ENCODE measurements around the gene SH3GL2.

DNA sequence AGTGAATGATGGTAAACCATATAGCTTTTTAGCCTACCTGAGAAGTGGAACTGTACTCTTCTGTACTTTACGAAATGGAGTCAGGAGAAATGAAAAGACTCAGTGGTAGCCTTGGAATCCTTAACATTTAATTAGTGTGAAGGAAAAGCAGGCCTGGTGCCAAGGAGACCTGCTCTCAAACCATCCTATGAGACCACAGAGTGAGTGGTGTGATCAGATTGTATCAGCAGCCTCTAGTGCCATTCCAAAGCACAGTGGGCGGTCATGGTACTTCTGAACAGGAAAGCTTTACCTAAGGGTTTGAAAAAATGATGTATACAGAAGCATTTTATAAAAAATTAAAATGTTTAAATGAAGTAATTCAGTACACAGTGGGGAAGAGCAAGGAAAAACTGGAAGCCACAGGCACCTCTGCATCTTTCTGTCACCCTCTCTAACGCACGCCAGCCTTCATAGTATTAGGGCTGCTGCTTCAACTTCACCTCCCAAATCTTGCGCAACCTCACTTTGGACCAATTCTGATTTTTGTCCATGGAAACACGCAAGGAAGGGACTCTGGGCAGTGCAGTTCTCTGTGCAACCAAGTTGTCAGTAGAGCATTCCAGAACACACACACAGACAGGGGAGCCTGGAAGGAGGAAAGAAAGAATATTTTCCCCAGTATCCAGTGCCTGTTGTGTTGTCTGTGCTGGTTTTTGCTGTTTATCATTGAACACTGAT is 203.7 kb downstream of the SH3GL2 start:
- no peak for TF ChIP-seq POLR2A (IDR thresholded peaks at IDR 0.05)
- TF ChIP-seq, protein P1, sequence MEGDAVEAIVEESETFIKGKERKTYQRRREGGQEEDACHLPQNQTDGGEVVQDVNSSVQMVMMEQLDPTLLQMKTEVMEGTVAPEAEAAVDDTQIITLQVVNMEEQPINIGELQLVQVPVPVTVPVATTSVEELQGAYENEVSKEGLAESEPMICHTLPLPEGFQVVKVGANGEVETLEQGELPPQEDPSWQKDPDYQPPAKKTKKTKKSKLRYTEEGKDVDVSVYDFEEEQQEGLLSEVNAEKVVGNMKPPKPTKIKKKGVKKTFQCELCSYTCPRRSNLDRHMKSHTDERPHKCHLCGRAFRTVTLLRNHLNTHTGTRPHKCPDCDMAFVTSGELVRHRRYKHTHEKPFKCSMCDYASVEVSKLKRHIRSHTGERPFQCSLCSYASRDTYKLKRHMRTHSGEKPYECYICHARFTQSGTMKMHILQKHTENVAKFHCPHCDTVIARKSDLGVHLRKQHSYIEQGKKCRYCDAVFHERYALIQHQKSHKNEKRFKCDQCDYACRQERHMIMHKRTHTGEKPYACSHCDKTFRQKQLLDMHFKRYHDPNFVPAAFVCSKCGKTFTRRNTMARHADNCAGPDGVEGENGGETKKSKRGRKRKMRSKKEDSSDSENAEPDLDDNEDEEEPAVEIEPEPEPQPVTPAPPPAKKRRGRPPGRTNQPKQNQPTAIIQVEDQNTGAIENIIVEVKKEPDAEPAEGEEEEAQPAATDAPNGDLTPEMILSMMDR (IDR thresholded peaks at IDR 0.05): no peak
